ENCODE measurements around the gene GJA1.

DNA sequence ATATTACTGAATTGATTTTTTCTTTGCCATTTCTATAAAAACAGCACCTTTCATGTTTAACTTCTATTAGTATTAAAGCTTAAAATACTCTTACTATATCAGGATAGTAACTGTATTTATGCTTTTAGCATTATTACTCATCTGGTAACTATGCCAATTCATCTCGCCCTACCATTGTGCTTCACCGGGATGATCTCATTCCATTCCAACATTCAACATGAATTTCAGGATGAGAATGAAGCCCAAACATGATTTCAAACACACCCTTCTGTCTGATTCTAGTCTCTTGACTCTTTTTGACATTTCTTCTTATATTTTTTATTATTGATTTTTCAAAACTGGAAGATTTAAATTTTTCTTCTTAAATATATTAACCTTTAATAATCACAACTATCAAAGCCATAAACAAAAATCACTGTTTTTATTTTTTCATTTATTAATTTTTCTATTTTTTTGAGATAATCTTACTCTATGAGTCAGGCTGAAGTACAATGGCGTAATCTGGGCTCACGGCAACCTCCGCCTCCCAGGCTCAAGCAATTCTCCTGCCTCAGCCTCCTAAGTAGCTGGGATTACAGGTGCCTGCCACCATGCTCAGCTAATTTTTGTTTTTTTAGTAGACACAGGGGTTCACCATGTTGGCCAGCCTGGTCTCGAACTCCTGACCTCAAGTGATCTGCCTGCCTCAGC lies 46.7 kb downstream of the GJA1 start:
- TF ChIP-seq CTCF (IDR thresholded peaks at IDR 0.05) = no peak
- no peak for TF ChIP-seq ZSCAN20 (CRISPR knock-in tag; IDR thresholded peaks at IDR 0.05)
- TF ChIP-seq POLR2A (IDR thresholded peaks at IDR 0.05; ENCODE audit: low read length) = no peak

All from A549 (cell line).